Astrocyte of the spinal cord (primary cell): ENCODE results near the gene PDIK1L.

Experiments used
- DNase-seq: peaks from one replicate; pipeline ENCODE4 v3.0.0; 2011; ENCODE audit warnings: low read depth, low spot score
- H3K4me3 ChIP-seq: 2 replicates; pipeline ENCODE4 v1.5.1; 2011; ENCODE audit warnings: low read depth, mild to moderate bottlenecking, low read length, moderate library complexity
- CTCF ChIP-seq: IDR thresholded peaks from 2 replicates; pipeline ENCODE4 v1.5.1; 2012; ENCODE audit warnings: low read depth, mild to moderate bottlenecking, low read length, inconsistent platforms
- in situ Hi-C: cut with HindIII; loops from 2 replicates; pipeline ENCODE4 v1.10.0; 2017; ENCODE audit warnings: low sequenced_read_pairs

PDIK1L gene

GRCh38 chr1:26134466-26134865, 22.8 kb downstream of the PDIK1L start:
- in situ Hi-C loops: no loop called here
- no peak for TF ChIP-seq CTCF
- no peak for DNase-seq
- H3K4me3 ChIP-seq: no peak overlapping the region

DNA sequence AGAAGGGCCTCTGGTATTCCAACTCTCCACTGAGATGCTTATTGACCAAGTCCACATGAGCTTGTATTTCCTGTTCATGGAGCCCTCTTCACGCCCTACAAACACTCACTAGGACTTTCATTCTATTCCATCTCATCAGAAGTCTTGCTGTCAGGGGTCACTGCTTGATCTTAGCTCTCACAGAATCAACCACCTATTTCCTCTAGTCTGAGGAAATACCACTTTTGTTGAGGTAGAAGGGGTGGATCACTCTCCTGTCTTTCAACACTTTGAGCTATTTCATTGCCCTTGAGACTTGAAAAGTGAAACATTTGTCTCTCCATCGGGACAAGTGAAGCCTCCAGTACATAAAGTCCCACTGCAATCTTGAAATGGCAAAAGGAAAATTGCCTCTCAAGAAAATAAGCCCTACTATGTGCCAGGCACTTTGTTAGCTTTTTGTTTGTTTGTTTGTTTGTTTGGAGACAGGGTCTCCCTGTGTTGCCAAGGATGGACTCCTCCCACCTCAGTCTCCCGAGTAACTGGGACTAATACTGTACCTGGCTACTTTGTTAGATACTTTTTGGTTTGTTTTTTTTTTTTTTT, 27.4 kb downstream of the PDIK1L start:
- no peak for TF ChIP-seq CTCF
- no peak overlapping the region for H3K4me3 ChIP-seq
- no peak for DNase-seq
- in situ Hi-C loops: no loop called here

DNA sequence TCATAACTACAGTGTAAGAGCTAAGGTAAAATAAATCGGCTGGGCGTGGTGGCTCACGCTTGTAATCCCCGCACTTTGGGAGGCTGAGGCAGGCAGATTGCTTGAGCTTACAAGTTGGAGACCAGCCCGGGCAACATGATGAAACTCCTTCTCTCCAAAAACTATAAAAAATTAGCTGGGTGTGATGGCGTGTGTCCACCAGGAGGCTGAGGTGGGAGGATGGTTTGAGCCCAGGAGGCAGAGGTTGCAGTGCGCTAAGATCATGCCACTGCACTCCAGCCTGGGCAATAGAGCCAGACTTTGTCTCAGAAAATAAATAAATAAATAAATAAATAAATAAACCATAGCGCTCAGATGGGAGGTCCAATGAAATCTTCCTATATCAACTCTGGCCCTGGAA, 30.5 kb downstream of the PDIK1L start:
- in situ Hi-C loops: no loop called here
- no peak for DNase-seq
- TF ChIP-seq CTCF: peak; percentile 5
- no peak overlapping the region for H3K4me3 ChIP-seq

DNA sequence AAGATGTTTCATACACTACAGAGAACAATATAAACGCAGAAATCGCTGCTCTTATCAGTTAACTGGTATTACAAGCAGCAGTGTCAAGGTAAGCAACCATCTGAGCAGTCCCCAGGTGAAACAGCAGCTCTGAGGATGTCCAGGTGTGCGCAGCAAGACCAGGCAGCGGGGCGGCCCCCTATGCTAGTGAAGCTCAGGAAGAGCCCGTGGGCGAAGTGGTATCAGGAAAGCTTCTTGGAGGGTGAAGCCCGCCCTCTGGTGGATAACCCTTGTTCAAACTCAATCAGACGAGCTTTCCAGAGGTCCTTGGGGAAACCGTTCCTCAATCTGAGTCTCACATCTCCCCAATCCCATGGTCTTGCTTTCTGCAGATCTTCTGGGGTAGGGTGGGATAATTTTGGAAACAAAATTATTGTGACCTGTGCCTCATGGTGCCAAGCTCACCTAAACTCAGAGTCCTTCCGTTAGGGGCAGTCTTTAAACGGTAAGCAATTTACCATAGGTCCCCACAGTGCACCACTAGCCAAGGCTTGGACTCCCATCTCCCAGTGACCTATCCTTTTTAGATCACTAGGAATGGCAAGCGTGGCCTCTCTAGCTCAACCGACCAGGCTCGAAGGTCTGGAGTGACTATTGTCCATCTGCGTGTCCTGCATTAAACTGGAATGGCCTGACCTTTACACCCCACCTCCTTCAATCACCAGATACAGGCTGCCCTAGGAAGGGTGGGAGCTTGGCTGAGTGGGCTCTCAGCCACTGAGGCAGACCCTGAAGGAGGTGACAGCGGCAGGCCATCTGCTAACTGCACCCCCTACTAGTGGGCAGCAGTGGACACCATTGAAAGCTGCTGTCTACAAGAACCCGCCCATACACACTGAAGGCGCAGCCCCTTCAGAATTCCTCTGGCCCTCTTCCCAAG, 33.7 kb downstream of the PDIK1L start:
- peak; percentile 70 for TF ChIP-seq CTCF
- DNase-seq: peak; percentile 77
- in situ Hi-C loops: no loop called here
- no peak overlapping the region for H3K4me3 ChIP-seq

DNA sequence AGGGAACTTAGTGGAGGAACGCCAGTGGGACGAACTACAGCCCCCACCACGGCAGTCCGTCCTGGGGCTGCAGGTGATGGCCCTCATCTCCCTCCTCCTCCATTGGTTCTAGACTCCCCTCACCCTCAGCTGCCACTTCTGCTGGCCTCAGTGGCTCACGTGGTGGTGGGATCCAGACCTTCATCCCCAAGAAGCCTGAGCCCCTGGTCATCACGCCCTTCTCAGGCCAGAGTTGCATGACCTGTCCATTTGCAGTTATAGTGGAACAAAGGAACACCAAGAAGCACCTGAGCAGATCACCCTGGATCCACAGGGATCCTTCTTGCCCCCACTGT, 34.3 kb downstream of the PDIK1L start:
- in situ Hi-C loops: no loop called here
- no peak overlapping the region for H3K4me3 ChIP-seq
- no peak for TF ChIP-seq CTCF

DNA sequence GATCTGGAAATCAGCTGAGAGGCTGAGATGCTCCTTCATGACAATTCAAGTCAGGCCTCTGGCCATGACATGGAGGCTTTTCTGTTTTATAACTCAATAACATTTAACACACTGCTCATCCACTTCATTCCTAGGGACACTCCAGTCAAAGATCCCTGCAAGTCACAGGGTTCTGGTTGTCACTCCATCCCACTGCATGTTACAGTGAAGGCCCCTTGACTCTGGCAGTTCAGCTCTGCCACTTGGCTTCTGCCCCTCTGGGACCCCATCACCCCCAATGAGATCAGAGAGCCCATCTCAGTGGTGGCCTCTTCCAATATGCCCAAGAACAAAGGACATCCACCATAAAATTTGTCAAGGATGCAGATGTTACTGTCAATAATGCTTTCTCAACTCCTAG, 37.3 kb downstream of the PDIK1L start:
- no peak overlapping the region for H3K4me3 ChIP-seq
- DNase-seq: no peak
- in situ Hi-C loops: no loop called here
- no peak for TF ChIP-seq CTCF

More for the DNA sequence above, 34.3 kb downstream of the PDIK1L start:
- DNase-seq: no peak
